HepG2 (cell line): Measurements from ENCODE around the gene GZF1. TPM values are rescaled to one million over a fixed set of nuclear protein-coding genes. Genes with fewer than 3 reads are reported as not detected.

ENCODE experiments used
- GFI1 ChIP-seq: sonication (generic); formaldehyde crosslinking; IDR thresholded peaks from 2 replicates; pipeline ENCODE4 v1.5.0; 2020; ENCODE audit warnings: missing genetic modification reagents, mild to moderate bottlenecking, borderline replicate concordance
- GTF2F1 ChIP-seq: fragments of 150-350 bp; IDR thresholded peaks from 2 replicates; pipeline ENCODE4 v1.6.1; 2014; ENCODE audit warnings: low read length
- NFATC3 ChIP-seq: sonication (generic); formaldehyde crosslinking; IDR thresholded peaks from 2 replicates; pipeline ENCODE4 v1.5.1; 2020; ENCODE audit warnings: mild to moderate bottlenecking, missing genetic modification reagents
- PHF21A ChIP-seq: sonication (generic); formaldehyde crosslinking; IDR thresholded peaks from 2 replicates; pipeline ENCODE4 v1.5.0; 2020; ENCODE audit warnings: mild to moderate bottlenecking, missing genetic modification reagents
- POLR2AphosphoS2 ChIP-seq: IDR thresholded peaks from 2 replicates; pipeline ENCODE4 v1.6.1; 2011; ENCODE audit warnings: low read depth, low read length, improper control_type of control experiment
- PRPF4 ChIP-seq: fragments of 200-400 bp; formaldehyde crosslinking; IDR thresholded peaks from 2 replicates; pipeline ENCODE4 v1.6.1; 2016; ENCODE audit warnings: low read length, low read depth; ENCODE audit not compliant: poor library complexity, severe bottlenecking
- SMC3 ChIP-seq: IDR thresholded peaks from 2 replicates; pipeline ENCODE4 v1.6.1; 2011; ENCODE audit warnings: low read length, improper control_type of control experiment
- TARDBP ChIP-seq: sonication (generic); formaldehyde crosslinking; IDR thresholded peaks from 2 replicates; pipeline ENCODE4 v1.8.0; 2022; ENCODE audit warnings: mild to moderate bottlenecking, missing genetic modification reagents
- XBP1 ChIP-seq: sonication (generic); formaldehyde crosslinking; IDR thresholded peaks from 2 replicates; pipeline ENCODE4 v1.5.0; 2020; ENCODE audit warnings: missing genetic modification reagents
- ZFP37 ChIP-seq: sonication (generic); formaldehyde crosslinking; IDR thresholded peaks from 2 replicates; pipeline ENCODE4 v1.4.0; 2020; ENCODE audit warnings: missing genetic modification reagents, borderline replicate concordance
- ZIK1 ChIP-seq: sonication (generic); formaldehyde crosslinking; IDR thresholded peaks from 2 replicates; pipeline ENCODE4 v1.5.0; 2020; ENCODE audit warnings: mild to moderate bottlenecking, low read depth, missing genetic modification reagents, borderline replicate concordance
- ZKSCAN8 ChIP-seq: IDR thresholded peaks from 2 replicates; pipeline ENCODE4 v1.6.1; 2016; ENCODE audit warnings: borderline replicate concordance, missing genetic modification reagents, missing compliant biosample characterization
- polyA plus RNA-seq, 8 experiments: library from polyadenylated mRNA; depleted of rRNA in 3 of 8; stranded (reverse) in 7 of 8; unstranded in 1 of 8; fragments of >200 nt; fragmentation: Illumina TruSeq in 4 of 8; extraction: Trizol in 4 of 8; gene quantifications; 2 replicates each; pipeline versions ENCODE4 v1.2.1 to v1.2.3, GENCODE V29; 2011 to 2016; ENCODE audit warnings: low read depth in 4 of 8, missing spikeins in 1 of 8, mixed read lengths in 1 of 8; ENCODE audit not compliant: insufficient read depth in 1 of 8
- total RNA-seq, 5 experiments: library from RNA; depleted of rRNA; stranded (reverse); fragments of >200 nt; fragmentation: Illumina TruSeq; extraction: Trizol; gene quantifications; 2 replicates each; pipeline ENCODE4 v1.2.3, GENCODE V29; 2016; ENCODE audit warnings: low read depth in 1 of 5
- TF ChIP-seq, protein P1 (sequence below): sonication (generic); formaldehyde crosslinking; conservative IDR thresholded peaks from 2 replicates; pipeline ENCODE4 v1.8.0; 2022; ENCODE audit warnings: missing genetic modification reagents
- TF ChIP-seq, protein P2 (sequence below): sonication (generic); formaldehyde crosslinking; IDR thresholded peaks from 2 replicates; pipeline ENCODE4 v1.5.0; 2020; ENCODE audit warnings: mild to moderate bottlenecking, missing genetic modification reagents, moderate library complexity

The GZF1 gene
- total and polyA plus RNA-seq, 2 of the 13 experiments (the other 11 are each of a cell fraction or from before 2014, with no cell fraction given), result 16.9 to 26.0 TPM

DNA sequence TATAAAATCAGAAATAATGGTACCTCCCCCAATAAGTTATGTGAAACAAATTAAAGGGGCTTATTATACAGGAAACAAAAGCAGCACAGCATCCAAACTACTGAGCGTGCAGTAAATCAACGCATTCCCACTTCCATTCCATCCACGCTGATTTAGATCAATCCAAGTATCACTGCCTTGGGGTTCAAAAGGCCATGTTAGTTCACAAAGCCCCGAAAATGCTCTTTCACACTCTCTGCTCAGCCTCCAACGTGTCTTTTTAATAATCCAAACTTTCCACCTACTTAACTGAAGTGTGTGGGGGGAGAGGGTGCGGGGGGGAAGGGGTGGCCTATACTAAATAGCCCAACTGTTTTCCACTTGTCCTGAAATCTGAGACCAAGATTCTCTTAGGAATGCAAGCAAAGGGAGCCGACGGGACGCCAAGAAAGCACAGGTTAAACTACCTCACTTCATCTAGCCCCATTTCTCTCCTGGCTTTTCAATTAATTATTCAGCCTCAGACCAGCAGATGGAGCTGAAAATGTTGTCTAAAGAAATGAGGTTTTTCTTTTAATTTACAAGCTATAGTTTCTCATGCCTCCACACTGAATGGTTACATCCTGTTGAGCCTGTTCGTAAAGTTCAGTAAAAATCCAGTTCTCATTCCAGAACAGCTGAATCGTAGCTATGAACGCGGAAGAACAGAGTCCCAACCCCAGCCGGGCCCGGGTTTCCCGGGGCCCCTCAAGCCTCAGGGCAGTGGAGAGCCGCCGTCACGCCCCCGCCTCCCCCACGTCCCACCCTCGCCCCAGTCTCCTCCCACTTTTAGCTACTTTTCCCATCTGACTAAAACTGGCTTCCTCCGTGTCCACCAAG lies 12.4 kb upstream of the GZF1 start (continued):
- TF ChIP-seq SMC3 (peak; percentile 8; the same call in 1 of the 2 replicates), PHF21A (CRISPR knock-in tag) (no peak), ZFP37 (no peak), ZIK1 (CRISPR knock-in tag) (no peak), GFI1 (CRISPR knock-in tag) (no peak), TARDBP (CRISPR knock-in tag) (no peak), POLR2AphosphoS2 (no peak), ZKSCAN8 (CRISPR knock-in tag) (no peak), GTF2F1 (no peak), PRPF4 (no peak), NFATC3 (CRISPR knock-in tag) (no peak), XBP1 (CRISPR knock-in tag) (no peak)
- TF ChIP-seq, protein P1, sequence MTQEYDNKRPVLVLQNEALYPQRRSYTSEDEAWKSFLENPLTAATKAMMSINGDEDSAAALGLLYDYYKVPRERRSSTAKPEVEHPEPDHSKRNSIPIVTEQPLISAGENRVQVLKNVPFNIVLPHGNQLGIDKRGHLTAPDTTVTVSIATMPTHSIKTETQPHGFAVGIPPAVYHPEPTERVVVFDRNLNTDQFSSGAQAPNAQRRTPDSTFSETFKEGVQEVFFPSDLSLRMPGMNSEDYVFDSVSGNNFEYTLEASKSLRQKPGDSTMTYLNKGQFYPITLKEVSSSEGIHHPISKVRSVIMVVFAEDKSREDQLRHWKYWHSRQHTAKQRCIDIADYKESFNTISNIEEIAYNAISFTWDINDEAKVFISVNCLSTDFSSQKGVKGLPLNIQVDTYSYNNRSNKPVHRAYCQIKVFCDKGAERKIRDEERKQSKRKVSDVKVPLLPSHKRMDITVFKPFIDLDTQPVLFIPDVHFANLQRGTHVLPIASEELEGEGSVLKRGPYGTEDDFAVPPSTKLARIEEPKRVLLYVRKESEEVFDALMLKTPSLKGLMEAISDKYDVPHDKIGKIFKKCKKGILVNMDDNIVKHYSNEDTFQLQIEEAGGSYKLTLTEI (CRISPR knock-in tag), result no peak
- TF ChIP-seq, protein P2, sequence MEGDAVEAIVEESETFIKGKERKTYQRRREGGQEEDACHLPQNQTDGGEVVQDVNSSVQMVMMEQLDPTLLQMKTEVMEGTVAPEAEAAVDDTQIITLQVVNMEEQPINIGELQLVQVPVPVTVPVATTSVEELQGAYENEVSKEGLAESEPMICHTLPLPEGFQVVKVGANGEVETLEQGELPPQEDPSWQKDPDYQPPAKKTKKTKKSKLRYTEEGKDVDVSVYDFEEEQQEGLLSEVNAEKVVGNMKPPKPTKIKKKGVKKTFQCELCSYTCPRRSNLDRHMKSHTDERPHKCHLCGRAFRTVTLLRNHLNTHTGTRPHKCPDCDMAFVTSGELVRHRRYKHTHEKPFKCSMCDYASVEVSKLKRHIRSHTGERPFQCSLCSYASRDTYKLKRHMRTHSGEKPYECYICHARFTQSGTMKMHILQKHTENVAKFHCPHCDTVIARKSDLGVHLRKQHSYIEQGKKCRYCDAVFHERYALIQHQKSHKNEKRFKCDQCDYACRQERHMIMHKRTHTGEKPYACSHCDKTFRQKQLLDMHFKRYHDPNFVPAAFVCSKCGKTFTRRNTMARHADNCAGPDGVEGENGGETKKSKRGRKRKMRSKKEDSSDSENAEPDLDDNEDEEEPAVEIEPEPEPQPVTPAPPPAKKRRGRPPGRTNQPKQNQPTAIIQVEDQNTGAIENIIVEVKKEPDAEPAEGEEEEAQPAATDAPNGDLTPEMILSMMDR (CRISPR knock-in tag), result peak; percentile 36
